ENCODE measurements around the gene OPCML. TPM values are rescaled to one million over a fixed set of nuclear protein-coding genes. Genes with fewer than 3 reads are reported as not detected.

Gene OPCML
- total RNA-seq, 1 experiment from 2014 or later = not detected

- Histone ChIP-seq H2AFZ (ENCODE audit: low read length) (no peak overlapping the region), H3K79me2 (ENCODE audit: low read length) (no peaks in the 10 kb centered on the region), H3K9me3 (ENCODE audit: low read length) (peaks cover 28% of the 10 kb centered on the region), H3K27ac (ENCODE audit: low read length) (no peak overlapping the region), H3K4me2 (ENCODE audit: low read length) (no peak overlapping the region), H4K20me1 (ENCODE audit: low read length) (no peaks in the 10 kb centered on the region), H3K36me3 (ENCODE audit: low read depth, low read length) (no peaks in the 10 kb centered on the region), H3K9ac (ENCODE audit: low read length) (no peak overlapping the region), H3K4me1 (ENCODE audit: insufficient read depth, low read length) (no peaks in the 10 kb centered on the region), H3K27me3 (ENCODE audit: low read length) (no peaks in the 10 kb centered on the region), H3K9me2 (replicated peaks; ENCODE audit: low read length) (no peaks in the 10 kb centered on the region), H3F3A (ENCODE audit: low read length, unreplicated experiment) (no peaks in the 10 kb centered on the region), H3K4me3 (ENCODE audit: low read length) (no peak overlapping the region)
- intact Hi-C loops (cut with micrococcal nuclease) = no loop called here
- ATAC-seq (no peak), DNase-seq (no peak)
- CTCF ChIA-PET = no interaction called here
- TF ChIP-seq EZH2 (IDR thresholded peaks at IDR 0.05; ENCODE audit: low read length, unreplicated experiment) = no peak
- no peak for TF ChIP-seq EZH2phosphoT487 (IDR thresholded peaks at IDR 0.05; ENCODE audit: borderline replicate concordance, low read length)
- TF ChIP-seq, protein P1, sequence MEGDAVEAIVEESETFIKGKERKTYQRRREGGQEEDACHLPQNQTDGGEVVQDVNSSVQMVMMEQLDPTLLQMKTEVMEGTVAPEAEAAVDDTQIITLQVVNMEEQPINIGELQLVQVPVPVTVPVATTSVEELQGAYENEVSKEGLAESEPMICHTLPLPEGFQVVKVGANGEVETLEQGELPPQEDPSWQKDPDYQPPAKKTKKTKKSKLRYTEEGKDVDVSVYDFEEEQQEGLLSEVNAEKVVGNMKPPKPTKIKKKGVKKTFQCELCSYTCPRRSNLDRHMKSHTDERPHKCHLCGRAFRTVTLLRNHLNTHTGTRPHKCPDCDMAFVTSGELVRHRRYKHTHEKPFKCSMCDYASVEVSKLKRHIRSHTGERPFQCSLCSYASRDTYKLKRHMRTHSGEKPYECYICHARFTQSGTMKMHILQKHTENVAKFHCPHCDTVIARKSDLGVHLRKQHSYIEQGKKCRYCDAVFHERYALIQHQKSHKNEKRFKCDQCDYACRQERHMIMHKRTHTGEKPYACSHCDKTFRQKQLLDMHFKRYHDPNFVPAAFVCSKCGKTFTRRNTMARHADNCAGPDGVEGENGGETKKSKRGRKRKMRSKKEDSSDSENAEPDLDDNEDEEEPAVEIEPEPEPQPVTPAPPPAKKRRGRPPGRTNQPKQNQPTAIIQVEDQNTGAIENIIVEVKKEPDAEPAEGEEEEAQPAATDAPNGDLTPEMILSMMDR (conservative IDR thresholded peaks at IDR 0.05; ENCODE audit: low read depth, low read length) = no peak
- no TSS peak for BruUV-seq (replicated peaks)
- POLR2A ChIA-PET (ENCODE audit: unreplicated experiment) = no interaction called here
Observed at GRCh38 chr11:132595711-132596134, 936.6 kb downstream of the OPCML start.

GRCh38 chr11:132595246-132595645 is 937.1 kb downstream of the OPCML start:
- H3K36me3 ChIP-seq (ENCODE audit: low read depth, low read length) = no peaks in the 10 kb centered on the region
- TF ChIP-seq, protein P1 (conservative IDR thresholded peaks at IDR 0.05; ENCODE audit: low read depth, low read length) = no peak
- TF ChIP-seq EZH2 (IDR thresholded peaks at IDR 0.05; ENCODE audit: low read length, unreplicated experiment) (no peak), EZH2phosphoT487 (IDR thresholded peaks at IDR 0.05; ENCODE audit: borderline replicate concordance, low read length) (no peak)
- DNase-seq = no peak
- H3F3A ChIP-seq (ENCODE audit: low read length, unreplicated experiment) = no peaks in the 10 kb centered on the region
- no peak overlapping the region for H2AFZ ChIP-seq (ENCODE audit: low read length)
- no peak overlapping the region for H3K4me3 ChIP-seq (ENCODE audit: low read length)
- H4K20me1 ChIP-seq (ENCODE audit: low read length) = no peaks in the 10 kb centered on the region
- H3K79me2 ChIP-seq (ENCODE audit: low read length) = no peaks in the 10 kb centered on the region
- no peak for ATAC-seq
- peaks cover 32% of the 10 kb centered on the region for H3K9me3 ChIP-seq (ENCODE audit: low read length)
- H3K27ac ChIP-seq (ENCODE audit: low read length) = no peak overlapping the region
- BruUV-seq (replicated peaks) = no TSS peak
- no peaks in the 10 kb centered on the region for H3K9me2 ChIP-seq (replicated peaks; ENCODE audit: low read length)
- no peaks in the 10 kb centered on the region for H3K27me3 ChIP-seq (ENCODE audit: low read length)
- ChIA-PET POLR2A (ENCODE audit: unreplicated experiment) (no interaction called here), CTCF (no interaction called here)
- no peak overlapping the region for H3K9ac ChIP-seq (ENCODE audit: low read length)
- no peaks in the 10 kb centered on the region for H3K4me1 ChIP-seq (ENCODE audit: insufficient read depth, low read length)
- no peak overlapping the region for H3K4me2 ChIP-seq (ENCODE audit: low read length)
- intact Hi-C loops (cut with micrococcal nuclease) = no loop called here

GRCh38 chr11:132590986-132591385 is 941.3 kb downstream of the OPCML start:
- no peaks in the 10 kb centered on the region for H3F3A ChIP-seq (ENCODE audit: low read length, unreplicated experiment)
- H3K4me2 ChIP-seq (ENCODE audit: low read length) = no peak overlapping the region
- ATAC-seq (no peak), DNase-seq (no peak)
- H4K20me1 ChIP-seq (ENCODE audit: low read length) = no peaks in the 10 kb centered on the region
- ChIA-PET POLR2A (ENCODE audit: unreplicated experiment) (no interaction called here), CTCF (no interaction called here)
- H3K9ac ChIP-seq (ENCODE audit: low read length) = no peak overlapping the region
- no peak for TF ChIP-seq EZH2phosphoT487 (IDR thresholded peaks at IDR 0.05; ENCODE audit: borderline replicate concordance, low read length)
- TF ChIP-seq, protein P1 (conservative IDR thresholded peaks at IDR 0.05; ENCODE audit: low read depth, low read length) = no peak
- H3K27me3 ChIP-seq (ENCODE audit: low read length) = no peaks in the 10 kb centered on the region
- peaks cover 11% of the 10 kb centered on the region; the same call in 1 of the 2 replicates for H3K9me3 ChIP-seq (ENCODE audit: low read length)
- no peaks in the 10 kb centered on the region for H3K36me3 ChIP-seq (ENCODE audit: low read depth, low read length)
- H3K79me2 ChIP-seq (ENCODE audit: low read length) = no peaks in the 10 kb centered on the region
- H2AFZ ChIP-seq (ENCODE audit: low read length) = no peak overlapping the region
- no peaks in the 10 kb centered on the region for H3K4me1 ChIP-seq (ENCODE audit: insufficient read depth, low read length)
- no peak overlapping the region for H3K4me3 ChIP-seq (ENCODE audit: low read length)
- intact Hi-C loops (cut with micrococcal nuclease) = no loop called here
- H3K27ac ChIP-seq (ENCODE audit: low read length) = no peak overlapping the region
- no TSS peak for BruUV-seq (replicated peaks)
- no peaks in the 10 kb centered on the region for H3K9me2 ChIP-seq (replicated peaks; ENCODE audit: low read length)

Measured in PC-3 (cell line).